GM19395 (cell line): ENCODE results near the gene SPRYD4.
"Not testable (repeated sequence)": the region's sequence is repeated elsewhere in the genome, so short reads cannot be mapped to it uniquely, and the experiment has no call there.

ENCODE experiments used
- ATAC-seq: cut with Tn5 transposase; IDR thresholded peaks from one replicate; pipeline ENCODE4 v1.9.1; 2021; ENCODE audit warnings: mild to moderate bottlenecking, moderate library complexity; ENCODE audit not compliant: unreplicated experiment

SPRYD4 gene

GRCh38 chr12:56476143-56476542, 7.8 kb downstream of the SPRYD4 start:
- ATAC-seq = no peak

- no peak for ATAC-seq
Observed at GRCh38 chr12:56476972-56477432, 8.6 kb downstream of the SPRYD4 start.

DNA sequence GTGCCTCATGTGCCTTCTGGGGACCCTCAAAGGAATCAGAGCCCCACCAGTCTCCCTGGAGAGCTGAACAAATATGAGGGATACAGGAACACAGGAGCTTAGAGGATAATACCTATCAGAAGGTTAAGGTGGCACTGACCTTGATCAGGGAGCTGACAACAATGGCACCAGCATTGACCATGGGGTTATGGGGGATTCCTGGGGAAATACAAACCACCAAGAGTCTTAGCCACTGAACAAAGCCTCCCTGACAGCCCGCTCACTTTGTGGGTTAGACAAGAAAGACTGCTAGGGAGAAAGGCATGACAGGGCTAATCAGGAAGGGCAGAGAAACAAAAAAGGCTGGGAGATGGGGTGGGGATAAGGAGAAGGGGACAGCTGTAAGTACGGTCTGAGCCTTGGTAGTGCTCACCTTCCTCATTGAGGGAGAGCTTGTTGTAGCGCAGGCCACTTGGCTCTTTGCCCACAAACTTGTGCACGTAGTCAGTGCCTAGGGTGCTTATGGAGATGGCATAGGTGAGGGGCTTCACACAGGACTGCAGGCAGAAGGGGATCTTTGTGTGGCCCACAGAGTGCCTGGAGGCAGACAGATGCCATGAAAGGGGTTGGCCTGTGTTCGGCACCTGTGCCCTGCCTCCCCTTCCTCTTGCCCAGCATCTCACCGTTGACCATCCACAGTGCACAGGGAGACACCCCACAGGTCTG, 9.3 kb downstream of the SPRYD4 start:
- no peak for ATAC-seq

DNA sequence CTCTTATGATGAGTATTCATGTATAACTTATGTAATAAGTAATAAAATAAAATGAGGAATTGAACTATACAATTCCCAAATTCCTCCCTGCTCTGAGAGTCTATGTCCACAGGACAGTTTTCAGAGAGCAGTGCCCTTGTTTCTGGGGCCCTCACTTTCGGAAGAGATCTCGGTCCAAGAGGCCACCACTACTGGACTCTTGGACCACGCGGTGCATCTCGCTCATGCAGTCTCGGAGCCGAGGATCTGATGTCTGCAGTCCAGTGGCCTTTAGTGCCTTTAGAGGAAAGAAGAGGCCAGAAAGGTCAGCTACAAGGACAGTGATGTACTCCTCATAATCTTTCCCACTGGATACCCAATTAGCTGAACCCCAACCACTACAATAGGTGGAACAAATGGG, 11.2 kb downstream of the SPRYD4 start:
- no peak for ATAC-seq

DNA sequence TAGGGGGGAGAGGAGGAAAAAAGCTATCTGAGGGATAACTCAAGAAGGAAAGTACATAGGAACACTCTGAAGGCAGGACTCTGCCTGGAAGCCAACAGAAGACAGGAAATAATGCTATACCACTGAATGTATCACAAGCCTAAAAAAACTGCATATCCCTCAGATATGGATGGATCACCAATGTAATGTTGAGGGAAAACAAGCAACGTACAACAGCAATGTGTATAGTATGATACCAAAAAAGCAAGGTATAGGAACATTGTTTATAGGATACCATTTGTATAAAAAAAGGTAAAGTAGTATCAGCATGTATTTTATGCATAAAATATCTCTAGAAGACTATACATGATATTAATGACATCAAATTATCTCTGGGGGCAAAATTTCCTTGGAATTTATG, 16.2 kb downstream of the SPRYD4 start:
- ATAC-seq = no peak

- no peak for ATAC-seq
Observed at GRCh38 chr12:56486694-56487093, 18.3 kb downstream of the SPRYD4 start.

GRCh38 chr12:56487448-56488040, 19.2 kb downstream of the SPRYD4 start:
- ATAC-seq = peak; percentile 34

DNA sequence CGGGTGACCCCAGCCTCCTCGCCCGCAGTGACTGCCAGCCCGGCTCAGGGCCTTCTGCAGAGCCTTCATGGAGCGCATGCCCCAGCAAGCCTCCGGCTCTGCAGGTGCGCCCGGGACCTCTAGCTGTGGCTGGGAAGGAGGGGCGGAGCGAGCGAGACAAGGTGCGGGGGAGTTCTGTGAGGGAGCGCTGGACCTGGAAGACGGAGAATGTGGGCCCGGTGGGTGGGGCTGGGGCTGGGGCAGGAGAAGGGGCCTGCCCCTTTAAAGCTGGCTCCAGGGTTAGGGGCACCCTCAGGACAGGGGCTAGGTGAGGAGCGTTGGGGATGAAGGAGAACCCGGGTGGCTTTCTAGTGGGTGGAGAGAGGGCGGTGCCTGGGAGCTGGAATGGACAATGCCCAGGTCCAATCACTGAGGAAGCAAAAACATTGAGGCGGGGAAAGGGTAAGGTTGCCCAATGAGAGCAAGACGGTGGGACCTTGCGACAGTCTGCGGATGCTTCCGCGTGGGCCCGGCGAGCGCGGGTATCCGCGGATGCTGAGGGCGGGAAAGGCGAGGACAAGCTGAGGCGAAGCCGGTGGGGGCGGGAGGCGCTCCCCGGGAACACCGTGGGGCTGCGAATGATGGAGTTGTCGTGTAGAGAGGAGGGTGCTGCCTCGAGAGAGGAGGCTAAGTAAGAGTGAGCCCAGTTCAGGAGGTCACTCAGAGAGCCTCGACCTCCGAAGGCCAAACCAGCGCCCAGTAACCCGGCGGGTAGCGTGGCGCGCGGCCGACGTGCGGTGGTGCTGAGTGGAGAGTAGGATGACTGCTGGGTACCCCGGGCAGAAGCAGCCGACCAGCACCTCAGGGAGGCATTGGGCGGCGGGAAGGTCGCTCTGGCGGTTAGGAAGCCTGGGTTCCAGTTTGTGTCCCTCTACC, 19.9 kb downstream of the SPRYD4 start, which contains the start of gene GLS2:
Gene GLS2 (minus strand): TSS at position 121 of the 915 bp plus-strand sequence. CDS start 43 bp downstream, at position 78.
- ATAC-seq = peak; percentile 91

- ATAC-seq = no peak
Observed at GRCh38 chr12:56490360-56490759, 22.0 kb downstream of the SPRYD4 start.

DNA sequence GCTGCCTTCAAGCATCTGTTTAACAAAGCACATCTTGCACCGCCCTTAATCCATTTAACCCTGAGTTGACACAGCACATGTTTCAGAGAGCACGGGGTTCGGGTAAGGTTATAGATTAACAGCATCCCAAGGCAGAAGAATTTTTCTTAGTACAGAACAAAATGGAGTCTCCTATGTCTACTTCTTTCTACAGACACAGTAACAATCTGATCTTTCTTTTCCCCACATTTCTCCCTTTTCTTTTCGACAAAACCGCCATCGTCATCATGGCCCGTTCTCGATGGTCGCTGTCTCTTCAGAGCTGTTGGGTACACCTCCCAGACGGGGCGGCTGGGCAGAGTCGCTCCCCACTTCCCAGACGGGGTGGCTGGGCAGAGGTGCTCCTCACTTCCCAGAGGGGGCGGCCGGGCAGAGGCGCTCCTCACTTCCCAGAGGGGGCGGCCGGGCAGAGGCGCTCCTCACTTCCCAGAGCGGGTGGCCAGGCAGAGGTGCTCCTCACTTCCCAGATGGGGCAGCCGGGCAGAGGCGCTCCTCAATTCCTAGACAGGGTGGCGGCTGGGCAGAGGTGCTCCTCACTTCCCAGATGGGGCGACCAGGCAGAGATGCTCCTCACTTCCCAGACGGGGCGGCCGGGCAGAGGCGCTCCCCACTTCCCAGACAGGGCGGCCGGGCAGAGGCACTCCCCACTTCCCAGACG, 25.2 kb downstream of the SPRYD4 start:
- not testable (repeated sequence) for ATAC-seq

DNA sequence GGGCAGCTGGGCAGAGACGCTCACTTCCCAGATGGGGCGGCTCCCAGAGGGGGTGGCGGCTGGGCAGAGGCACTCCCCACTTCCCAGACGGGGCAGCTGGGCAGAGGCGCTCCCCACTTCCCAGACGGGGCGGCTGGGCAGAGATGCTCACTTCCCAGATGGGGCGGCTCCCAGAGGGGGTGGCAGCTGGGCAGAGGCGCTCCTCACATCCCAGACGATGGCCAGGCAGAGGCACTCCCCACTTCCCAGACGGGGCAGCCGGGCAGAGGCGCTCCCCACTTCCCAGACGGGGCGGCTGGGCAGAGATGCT, 25.7 kb downstream of the SPRYD4 start:
- not testable (repeated sequence) for ATAC-seq

DNA sequence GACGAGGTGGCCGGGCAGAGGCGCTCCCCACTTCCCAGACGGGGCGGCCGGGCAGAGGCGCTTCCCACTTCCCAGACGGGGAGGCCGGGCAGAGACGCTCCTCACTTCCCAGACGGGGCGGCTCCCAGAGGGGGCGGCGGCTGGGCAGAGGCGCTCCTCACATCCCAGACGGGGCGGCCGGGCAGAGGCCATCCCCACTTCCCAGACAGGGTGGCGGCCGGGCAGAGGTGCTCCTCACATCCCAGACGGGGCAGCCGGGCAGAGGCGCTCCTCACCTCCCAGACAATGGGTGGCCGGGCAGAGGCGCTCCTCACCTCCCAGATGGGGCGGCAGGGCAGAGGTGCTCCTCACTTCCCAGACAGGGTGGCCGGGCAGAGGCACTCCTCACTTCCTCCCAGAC, 26.1 kb downstream of the SPRYD4 start:
- ATAC-seq = not testable (repeated sequence)

DNA sequence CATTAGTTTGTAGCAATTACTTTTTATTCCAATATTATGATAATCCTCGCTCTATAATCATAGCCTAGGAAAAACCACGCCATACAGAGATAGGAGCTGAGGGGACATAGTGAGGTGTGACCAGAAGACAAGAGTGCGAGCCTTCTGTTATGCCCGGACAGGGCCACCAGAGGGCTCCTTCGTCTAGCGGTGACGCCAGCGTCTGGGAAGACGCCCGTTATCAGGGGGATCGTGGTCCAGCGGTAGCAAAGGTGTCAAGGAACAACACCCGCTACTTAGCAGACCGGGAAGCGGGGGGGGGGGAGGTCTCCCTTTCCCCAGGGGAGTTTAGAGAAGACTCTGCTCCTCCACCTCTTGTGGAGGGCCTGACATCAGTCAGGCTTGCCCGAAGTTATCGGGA, 28.3 kb downstream of the SPRYD4 start:
- not testable (repeated sequence) for ATAC-seq

GRCh38 chr12:56498126-56498902, 29.9 kb downstream of the SPRYD4 start:
- ATAC-seq = not testable (repeated sequence)

GRCh38 chr12:56499452-56499851, 31.1 kb downstream of the SPRYD4 start:
- not testable (repeated sequence) for ATAC-seq

DNA sequence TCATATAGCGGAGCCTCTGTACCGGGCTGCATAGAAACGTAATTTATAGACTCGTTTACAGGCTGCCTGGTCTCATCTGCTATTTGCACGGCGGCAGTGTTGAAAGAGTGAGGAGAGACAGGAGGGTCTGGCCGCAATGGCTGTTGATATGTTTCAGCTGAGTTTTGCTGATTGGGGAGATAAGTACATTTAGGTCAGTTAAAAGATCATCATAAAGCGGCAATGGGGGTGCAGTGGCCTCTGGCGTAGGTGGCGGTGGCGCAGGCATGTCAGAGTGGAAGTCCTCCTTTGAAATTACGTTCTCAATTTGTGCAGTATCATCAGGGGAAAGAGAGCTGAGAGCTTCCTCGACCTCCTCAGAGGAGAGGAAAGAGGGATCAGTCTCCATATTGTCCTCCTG, 31.5 kb downstream of the SPRYD4 start:
- not testable (repeated sequence) for ATAC-seq

DNA sequence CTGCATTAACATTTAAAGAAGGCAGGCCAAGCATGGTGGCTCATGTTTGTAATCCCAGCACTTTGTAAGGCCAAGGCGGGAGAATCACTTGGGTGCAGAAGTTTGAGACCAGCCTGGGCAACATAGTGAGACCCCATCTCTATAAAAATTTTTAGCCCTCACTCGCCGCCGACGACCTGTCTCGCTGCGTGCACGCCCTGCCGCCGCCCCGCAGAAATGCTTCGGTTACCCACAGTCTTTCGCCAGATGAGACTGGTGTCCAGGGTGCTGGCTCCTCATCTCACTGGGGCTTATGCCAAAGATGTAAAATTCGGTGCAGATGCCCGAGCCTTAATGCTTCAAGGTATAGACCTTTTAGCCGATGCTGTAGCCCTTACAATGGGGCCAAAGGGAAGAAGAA, 42.4 kb downstream of the SPRYD4 start:
- ATAC-seq = no peak

DNA sequence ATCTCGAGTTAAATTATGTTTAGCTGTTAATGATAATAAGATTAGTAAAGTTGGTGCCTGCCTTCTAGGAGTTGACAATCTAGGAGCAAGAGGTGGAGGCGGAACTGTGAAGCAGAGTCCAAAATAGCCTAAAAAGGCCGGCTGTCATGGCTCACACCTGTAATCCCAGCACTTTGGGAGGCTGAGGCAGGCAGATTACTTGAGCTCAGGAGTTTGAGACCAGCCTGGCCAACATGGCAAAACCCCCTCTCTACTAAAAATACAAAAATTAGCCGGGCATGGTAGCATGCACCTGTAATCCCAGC, 45.6 kb downstream of the SPRYD4 start:
- not testable (repeated sequence) for ATAC-seq

- ATAC-seq = no peak
Observed at GRCh38 chr12:56517854-56518253, 49.5 kb downstream of the SPRYD4 start.

GRCh38 chr12:56518570-56518969, 50.2 kb downstream of the SPRYD4 start:
- ATAC-seq = no peak
